B cell (primary cell): ENCODE measurements around the gene COX6B2. TPM values are rescaled to one million over a fixed set of nuclear protein-coding genes. Genes with fewer than 3 reads are reported as not detected.

ENCODE experiments used
- ATAC-seq: fragments of 200-7000 bp; cut with Tn5 transposase; one replicate; pipeline ENCODE4 v1.10.0; 2021; ENCODE audit warnings: low read depth, mild to moderate bottlenecking, moderate number of reproducible peaks, moderate library complexity
- CTCF ChIA-PET: fragments of 350-600 bp; sonication (Branson Sonifier 250); formaldehyde crosslinking; loops from one replicate; lab custom pipeline; 2021; ENCODE audit warnings: antibody characterized with exemption, inconsistent platforms; lab: Charles Lee
- POLR2A ChIA-PET: fragments of 350-600 bp; sonication (Branson Sonifier 250); formaldehyde crosslinking; loops from one replicate; lab custom pipeline; 2021; ENCODE audit warnings: antibody characterized with exemption; lab: Charles Lee
- DNase-seq: peaks from one replicate; pipeline ENCODE4 v3.0.0; 2013
- H2AFZ ChIP-seq: 2 replicates; pipeline ENCODE4 v1.6.1; 2012; ENCODE audit warnings: mild to moderate bottlenecking, low read depth, low read length; ENCODE audit not compliant: insufficient read depth, poor library complexity, severe bottlenecking
- H3K27ac ChIP-seq, 2 donors: 1 replicate in 1 of 2; 2 replicates in 1 of 2; pipeline ENCODE4 v1.5.1; 2012 to 2013; ENCODE audit warnings: low read length in 2 of 2, mild to moderate bottlenecking in 2 of 2, moderate library complexity in 1 of 2
- H3K27me3 ChIP-seq, 4 experiments: fragments of 200-600 bp in 1 of 4; sonication (generic) in 1 of 4; replicated peaks in 1 of 4; 1 replicate in 2 of 4; 2 replicates in 2 of 4; pipeline versions ENCODE4 v1.6.1 to v1.7.0; 2013 to 2016; ENCODE audit warnings: low read length in 3 of 4, mild to moderate bottlenecking in 2 of 4, mixed read lengths in 1 of 4, moderate library complexity in 1 of 4; ENCODE audit not compliant: insufficient read depth in 4 of 4, control insufficient read depth in 3 of 4; ENCODE audit errors: control extremely low read depth in 1 of 4
- H3K36me3 ChIP-seq, 2 experiments: replicated peaks in 1 of 2; 1 replicate in 1 of 2; 2 replicates in 1 of 2; pipeline versions ENCODE4 v1.6.1 to v1.7.1; 2013; ENCODE audit warnings: low read length in 1 of 2; ENCODE audit not compliant: insufficient read depth in 2 of 2, control insufficient read depth in 1 of 2; ENCODE audit errors: control extremely low read depth in 1 of 2, extremely low read depth in 1 of 2
- H3K4me1 ChIP-seq, 2 donors: fragments of 200-600 bp in 1 of 2; sonication (generic) in 1 of 2; 1 replicate in 1 of 2; 2 replicates in 1 of 2; pipeline versions ENCODE4 v1.5.1 to v1.6.1; 2013 to 2017; ENCODE audit warnings: low read length in 2 of 2; ENCODE audit not compliant: control insufficient read depth in 2 of 2, insufficient read depth in 2 of 2
- H3K4me2 ChIP-seq: replicated peaks from 2 replicates; pipeline ENCODE3; 2012; ENCODE audit warnings: mild to moderate bottlenecking, low read depth, low read length; ENCODE audit not compliant: poor library complexity, severe bottlenecking
- H3K4me3 ChIP-seq, 5 experiments: fragments of 200-600 bp in 1 of 5; sonication (generic) in 1 of 5; 1 replicate in 3 of 5; 2 replicates in 2 of 5; pipeline versions ENCODE4 v1.5.1 to v1.7.0; 2011 to 2016; ENCODE audit warnings: low read length in 4 of 5, mild to moderate bottlenecking in 4 of 5, low read depth in 2 of 5, control low read depth in 1 of 5, moderate library complexity in 1 of 5; ENCODE audit not compliant: insufficient read depth in 1 of 5; ENCODE audit errors: control extremely low read depth in 1 of 5, extremely low read depth in 1 of 5
- H3K79me2 ChIP-seq: fragments of 200-600 bp; sonication (generic); one replicate; pipeline ENCODE4 v1.6.0; 2016; ENCODE audit warnings: low read length; ENCODE audit not compliant: control insufficient read depth, insufficient read depth
- H3K9ac ChIP-seq: fragments of 200-600 bp; sonication (generic); 2 replicates; pipeline ENCODE4 v1.6.1; 2017; ENCODE audit warnings: mild to moderate bottlenecking, low read length, moderate library complexity
- H3K9me3 ChIP-seq, 3 donors: one replicate each; pipeline versions ENCODE4 v1.6.1 to v1.7.1; 2013; ENCODE audit warnings: low read length in 2 of 3; ENCODE audit not compliant: control insufficient read depth in 2 of 3, insufficient read depth in 1 of 3; ENCODE audit errors: control extremely low read depth in 1 of 3
- H4K20me1 ChIP-seq: 2 replicates; pipeline ENCODE4 v1.6.0; 2012; ENCODE audit warnings: mild to moderate bottlenecking, low read length; ENCODE audit not compliant: insufficient read depth, control insufficient read depth, poor library complexity, severe bottlenecking
- H3K27ac Mint-ChIP-seq: one replicate; pipeline ENCODE4 v1.8.0; 2021; ENCODE audit warnings: mixed read lengths
- H3K27me3 Mint-ChIP-seq: one replicate; pipeline ENCODE4 v1.8.0; 2021; ENCODE audit warnings: mixed read lengths
- H3K4me1 Mint-ChIP-seq: one replicate; pipeline ENCODE4 v1.8.0; 2021; ENCODE audit warnings: mixed read lengths
- H3K4me3 Mint-ChIP-seq: one replicate; pipeline ENCODE4 v1.8.0; 2021; ENCODE audit warnings: mixed read lengths
- H3K9me3 Mint-ChIP-seq: one replicate; pipeline ENCODE4 v1.8.0; 2022; ENCODE audit warnings: mixed read lengths; ENCODE audit not compliant: insufficient read depth
- CTCF ChIP-seq: fragments of 200-600 bp; IDR thresholded peaks from one replicate; pipeline ENCODE4 v1.8.0; 2022; ENCODE audit warnings: antibody characterized with exemption, mild to moderate bottlenecking
- EZH2 ChIP-seq: IDR thresholded peaks from 2 replicates; pipeline ENCODE4 v1.6.1; 2012; ENCODE audit warnings: borderline replicate concordance, low read depth, mild to moderate bottlenecking, moderate library complexity, low read length; ENCODE audit not compliant: insufficient read depth, poor library complexity, severe bottlenecking
- WGBS: methylation state at CpG from one replicate; pipeline ENCODE4 v1.1.5; 2013; ENCODE audit warnings: missing lambda C conversion rate; ENCODE audit not compliant: insufficient coverage; 5-methylcytosine and 5-hydroxymethylcytosine counted together
- intact Hi-C: fragments of 100-400 bp; cut with micrococcal nuclease; formaldehyde crosslinking; loops from one replicate; pipeline ENCODE4 v1.10.0; 2022
- polyA plus RNA-seq: library from polyadenylated mRNA; depleted of rRNA; stranded (reverse); fragments of >200 nt; gene quantifications from 2 replicates; pipeline ENCODE4 v1.2.3, GENCODE V29; 2012
- total RNA-seq, 2 donors: library from RNA; stranded (reverse); fragments of 120-200 nt in 1 of 2; gene quantifications; 1 replicate in 1 of 2; 2 replicates in 1 of 2; pipeline versions ENCODE4 v1.2.3 to v1.2.4, GENCODE V29; 2013 to 2022

Gene COX6B2
- total and polyA plus RNA-seq, 2 donors (not counting 1 experiment from before 2014, with no cell fraction given), result not detected

- ChIA-PET CTCF (no interaction called here), POLR2A (no interaction called here)
- DNase-seq (no peak), ATAC-seq (no peak)
- H3K9ac ChIP-seq, result no peak overlapping the region
- H2AFZ ChIP-seq, result no peak overlapping the region
- intact Hi-C loops, result no loop called here
- H3K27ac ChIP-seq, result no peak overlapping the region
- no peaks in the 10 kb centered on the region for H3K9me3 Mint-ChIP-seq
- no peak overlapping the region for H3K4me3 Mint-ChIP-seq
- H3K4me2 ChIP-seq, result no peak overlapping the region
- peaks cover 0 to 4% of the 10 kb centered on the region in 2 donors for H3K4me1 ChIP-seq
- no peak overlapping the region for H3K4me3 ChIP-seq
- peaks cover 0 to 10% (median 1%) of the 10 kb centered on the region in 4 experiments for H3K27me3 ChIP-seq
- no peaks in the 10 kb centered on the region for H3K79me2 ChIP-seq
- no peaks in the 10 kb centered on the region for H4K20me1 ChIP-seq
- H3K9me3 ChIP-seq, result peaks cover 0 to 4% (median 0%) of the 10 kb centered on the region in 3 donors
- H3K4me1 Mint-ChIP-seq, result no peaks in the 10 kb centered on the region
- no peak overlapping the region for H3K27ac Mint-ChIP-seq
- WGBS, result 49% methylated on average over 11 of the region's 12 CpGs
- TF ChIP-seq CTCF, result no peak
- no peak for TF ChIP-seq EZH2
- H3K36me3 ChIP-seq, result no peaks in the 10 kb centered on the region
- peaks cover 26% of the 10 kb centered on the region for H3K27me3 Mint-ChIP-seq
Observed at GRCh38 chr19:55322204-55322885, 32.2 kb downstream of the COX6B2 start.

GRCh38 chr19:55321466-55322137 lies 32.9 kb downstream of the COX6B2 start:
- H3K27ac Mint-ChIP-seq, result no peak overlapping the region
- H3K9me3 Mint-ChIP-seq, result no peaks in the 10 kb centered on the region

More at GRCh38 chr19:55321466-55322137, 32.9 kb downstream of the COX6B2 start:
- no peaks in the 10 kb centered on the region for H4K20me1 ChIP-seq
- H3K79me2 ChIP-seq, result no peaks in the 10 kb centered on the region
- H3K27me3 Mint-ChIP-seq, result peaks cover 25% of the 10 kb centered on the region
- peaks cover 0 to 4% of the 10 kb centered on the region in 2 donors for H3K4me1 ChIP-seq
- no peaks in the 10 kb centered on the region for H3K36me3 ChIP-seq
- no peak overlapping the region for H3K4me3 ChIP-seq
- no peak overlapping the region for H3K9ac ChIP-seq
- H3K4me1 Mint-ChIP-seq, result no peaks in the 10 kb centered on the region
- no peak overlapping the region for H2AFZ ChIP-seq
- peaks cover 0 to 10% (median 1%) of the 10 kb centered on the region in 4 experiments for H3K27me3 ChIP-seq
- H3K4me2 ChIP-seq, result no peak overlapping the region
- no peak overlapping the region for H3K4me3 Mint-ChIP-seq
- intact Hi-C loops, result no loop called here
- 25% methylated on average over 4 of the region's 9 CpGs for WGBS
- TF ChIP-seq EZH2 (no peak), CTCF (no peak)
- H3K27ac ChIP-seq, result no peak overlapping the region
- ChIA-PET POLR2A (interaction anchor here (0.8 kb wide), 1 partner anchor 27 kb away, joined by 4 read pairs; no protein-coding TSS in a partner anchor), CTCF (no interaction called here)
- no peak for ATAC-seq
- no peak for DNase-seq
- H3K9me3 ChIP-seq, result peaks cover 0 to 4% (median 0%) of the 10 kb centered on the region in 3 donors
